Activated T-helper 2 cell treated with anti-CD3 and anti-CD28 coated beads, Interferon-gamma antibody, Interleukin-2, Interleukin-4, amounts not matched to agents 10 μg/mL and 5 μg/mL and 100 μg/mL, durations not matched to agents 14 hours and 24 hours and 36 hours (primary cell): Measurements from ENCODE around the gene NRGN. TPM values are rescaled to one million over a fixed set of nuclear protein-coding genes. Genes with fewer than 3 reads are reported as not detected.
A peak's percentile ranks its signal among the peaks of the same experiment; 100 is the strongest.

Source experiments
- DNase-seq: peaks from one replicate; pipeline ENCODE4 v3.0.0; 2021; ENCODE audit warnings: low spot score
- H3K27ac Mint-ChIP-seq: one replicate; pipeline ENCODE4 v1.8.0; 2021; ENCODE audit warnings: mixed read lengths
- H3K27me3 Mint-ChIP-seq: one replicate; pipeline ENCODE4 v1.8.0; 2021; ENCODE audit warnings: low read depth, mixed read lengths
- H3K36me3 Mint-ChIP-seq: one replicate; pipeline ENCODE4 v1.8.0; 2021; ENCODE audit warnings: low read depth, mixed read lengths
- H3K4me1 Mint-ChIP-seq: one replicate; pipeline ENCODE4 v1.8.0; 2021; ENCODE audit warnings: low read depth, mixed read lengths
- H3K4me3 Mint-ChIP-seq: one replicate; pipeline ENCODE4 v1.8.0; 2021; ENCODE audit warnings: low read depth, mild to moderate bottlenecking, moderate library complexity, mixed read lengths
- H3K9me3 Mint-ChIP-seq: one replicate; pipeline ENCODE4 v1.8.0; 2021; ENCODE audit warnings: mixed read lengths
- intact Hi-C: fragments of 100-400 bp; cut with micrococcal nuclease; formaldehyde crosslinking; loops from one replicate; pipeline ENCODE4 v1.15.1; 2023
- total RNA-seq: library from RNA; stranded (reverse); gene quantifications from 2 replicates; pipeline ENCODE4 v1.2.3, GENCODE V29; 2022

Gene NRGN
- total RNA-seq: 5.0 and 6.7 TPM in 2 replicates

DNA sequence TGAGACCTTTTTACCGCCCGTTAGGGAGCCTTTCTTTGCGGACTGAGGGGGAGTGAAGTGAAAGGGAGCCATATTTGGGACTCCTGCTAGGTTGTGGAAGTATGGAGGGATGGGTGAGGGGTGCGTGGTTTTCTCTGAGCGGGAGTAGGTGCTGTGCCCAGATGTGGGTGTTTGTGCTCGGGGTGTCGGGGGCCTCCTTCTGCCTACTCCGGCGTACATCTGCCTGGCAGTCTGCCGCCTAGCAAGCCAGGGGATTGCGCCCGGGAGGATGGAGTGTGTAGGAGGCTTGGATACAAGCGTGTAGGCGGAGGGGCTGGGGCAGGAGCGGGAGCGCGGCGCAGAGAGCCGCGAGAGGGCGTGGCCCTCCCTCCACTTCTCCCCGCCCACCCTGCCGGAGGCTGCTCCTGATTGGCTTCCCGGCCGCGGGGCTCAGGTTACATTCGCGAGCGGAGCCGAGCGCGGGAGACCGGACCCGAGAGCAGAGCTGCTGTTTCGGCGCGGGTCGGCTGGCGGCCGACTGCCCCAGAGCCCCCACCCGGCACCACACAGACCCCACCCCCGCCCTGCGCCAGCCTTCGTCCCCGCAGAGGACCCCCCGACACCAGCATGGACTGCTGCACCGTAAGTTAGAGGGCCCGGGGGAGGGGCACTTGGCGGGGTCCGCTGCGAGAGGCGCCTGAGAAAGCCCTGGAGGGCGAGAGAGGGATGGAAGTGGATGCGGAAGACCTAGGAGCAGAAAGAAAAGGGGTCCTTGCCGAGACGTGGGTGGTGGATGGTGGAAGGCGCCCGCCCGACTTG lies at the start of gene NRGN:
Gene NRGN (plus strand): TSS at position 464 of the 798 bp plus-strand sequence. CDS start 143 bp downstream, at position 607.
- peak; percentile 76 for DNase-seq
- H3K36me3 Mint-ChIP-seq: no peaks in the 10 kb centered on the region
- intact Hi-C loops: loop anchor here (10.0 kb wide), 1 partner anchor 1145 kb away; the partner anchor contains the start of gene HYLS1
- H3K27ac Mint-ChIP-seq: no peak within 1 kb of the TSS
- H3K9me3 Mint-ChIP-seq: no peaks in the 10 kb centered on the region
- H3K27me3 Mint-ChIP-seq: peaks cover 48% of the 10 kb centered on the region
- peaks cover 14% of the 10 kb centered on the region for H3K4me1 Mint-ChIP-seq
- H3K4me3 Mint-ChIP-seq: peak within 1 kb of the TSS; percentile 72

DNA sequence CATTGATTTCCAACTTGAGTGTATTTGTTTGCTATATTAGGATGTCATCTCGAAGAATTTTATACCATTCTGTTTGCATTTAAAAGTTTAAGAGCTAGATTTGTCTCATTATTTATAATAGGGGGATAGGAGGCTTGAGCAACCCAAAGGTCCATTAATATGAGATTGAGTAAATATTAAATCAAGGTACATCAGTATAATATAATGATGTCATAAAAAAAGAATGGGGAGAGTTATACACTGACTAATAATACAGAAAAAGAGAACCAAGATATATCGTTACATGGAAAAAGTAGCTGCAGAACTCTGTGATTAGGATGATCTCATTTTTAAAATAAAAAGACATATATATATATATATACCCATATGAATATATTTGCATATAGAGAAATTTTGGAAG lies 46.6 kb upstream of the NRGN start:
- intact Hi-C loops: no loop called here
- Mint-ChIP-seq H3K27ac (no peak overlapping the region), H3K36me3 (no peaks in the 10 kb centered on the region), H3K27me3 (peaks cover 9% of the 10 kb centered on the region), H3K4me1 (no peaks in the 10 kb centered on the region), H3K9me3 (no peaks in the 10 kb centered on the region), H3K4me3 (no peak overlapping the region)
- DNase-seq: no peak

DNA sequence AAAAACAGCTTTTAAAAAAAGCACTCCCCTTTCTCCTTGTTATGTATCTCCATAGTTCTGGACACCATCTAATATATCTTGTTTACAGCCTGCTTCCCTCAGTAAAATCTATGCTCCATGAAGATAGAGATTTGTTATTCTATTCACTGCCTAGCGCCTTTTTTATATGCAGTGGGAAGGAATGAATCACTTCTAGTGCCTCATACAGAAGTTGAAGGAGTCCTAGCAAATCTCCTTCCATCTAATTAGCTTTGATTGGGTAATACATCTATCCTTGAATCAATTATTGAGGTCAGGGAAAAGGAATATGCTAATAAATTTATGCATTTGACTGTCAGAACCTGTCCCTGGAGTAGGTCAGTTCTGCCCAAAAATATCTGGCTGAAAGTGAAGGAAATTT lies 40.2 kb upstream of the NRGN start:
- intact Hi-C loops: no loop called here
- Mint-ChIP-seq H3K36me3 (no peaks in the 10 kb centered on the region), H3K4me1 (no peaks in the 10 kb centered on the region), H3K27me3 (peaks cover 17% of the 10 kb centered on the region), H3K27ac (no peak overlapping the region), H3K9me3 (no peaks in the 10 kb centered on the region), H3K4me3 (no peak overlapping the region)
- DNase-seq: no peak

DNA sequence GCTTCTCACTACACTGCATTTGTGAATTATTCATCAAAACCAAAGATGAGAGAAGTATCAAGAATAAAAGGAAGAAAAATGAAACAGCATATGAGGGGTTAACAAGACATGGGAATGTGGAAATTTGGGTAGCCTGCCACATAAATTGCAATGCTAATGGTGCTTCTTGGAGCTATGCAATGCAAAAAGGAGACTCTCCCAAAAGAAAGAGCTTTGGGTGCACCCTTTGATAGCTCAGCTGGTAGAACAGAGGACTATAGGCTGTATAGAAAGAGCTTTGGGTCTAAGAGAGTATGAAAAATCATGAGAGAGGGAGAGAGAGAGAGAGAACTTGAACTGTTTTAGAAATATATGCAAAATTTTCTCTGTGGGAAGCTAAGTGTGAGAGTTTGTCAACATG lies 39.7 kb upstream of the NRGN start:
- Mint-ChIP-seq H3K36me3 (no peaks in the 10 kb centered on the region), H3K4me1 (no peaks in the 10 kb centered on the region)

DNA sequence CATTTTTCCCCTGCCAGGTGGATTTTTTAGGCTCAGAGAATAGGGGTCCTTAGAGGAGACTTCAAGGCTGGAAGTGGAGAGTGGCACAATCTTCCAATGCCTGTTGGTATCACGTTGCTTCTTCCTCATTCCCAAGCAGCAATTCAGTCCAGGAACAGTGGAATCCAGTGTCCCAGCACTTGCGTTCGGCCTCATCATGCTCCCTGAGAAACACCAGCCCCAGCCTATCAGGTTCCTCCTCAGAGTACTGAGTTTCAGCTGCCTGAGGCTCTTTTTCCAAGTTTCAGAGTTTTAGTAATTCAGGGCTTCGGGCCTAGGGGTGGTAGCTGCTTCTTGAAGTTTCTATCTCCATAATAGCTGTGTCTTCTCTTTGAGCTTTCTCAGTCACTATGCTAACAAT lies 31.9 kb upstream of the NRGN start:
- intact Hi-C loops: no loop called here
- Mint-ChIP-seq H3K36me3 (no peaks in the 10 kb centered on the region), H3K4me1 (no peaks in the 10 kb centered on the region), H3K27ac (no peak overlapping the region), H3K4me3 (no peak overlapping the region), H3K9me3 (no peaks in the 10 kb centered on the region), H3K27me3 (peaks cover 4% of the 10 kb centered on the region)
- no peak for DNase-seq

More for the DNA sequence above, 39.7 kb upstream of the NRGN start:
- DNase-seq: no peak
- H3K9me3 Mint-ChIP-seq: no peaks in the 10 kb centered on the region
- H3K27me3 Mint-ChIP-seq: peaks cover 17% of the 10 kb centered on the region
- H3K27ac Mint-ChIP-seq: no peak overlapping the region
- intact Hi-C loops: no loop called here
- H3K4me3 Mint-ChIP-seq: no peak overlapping the region

DNA sequence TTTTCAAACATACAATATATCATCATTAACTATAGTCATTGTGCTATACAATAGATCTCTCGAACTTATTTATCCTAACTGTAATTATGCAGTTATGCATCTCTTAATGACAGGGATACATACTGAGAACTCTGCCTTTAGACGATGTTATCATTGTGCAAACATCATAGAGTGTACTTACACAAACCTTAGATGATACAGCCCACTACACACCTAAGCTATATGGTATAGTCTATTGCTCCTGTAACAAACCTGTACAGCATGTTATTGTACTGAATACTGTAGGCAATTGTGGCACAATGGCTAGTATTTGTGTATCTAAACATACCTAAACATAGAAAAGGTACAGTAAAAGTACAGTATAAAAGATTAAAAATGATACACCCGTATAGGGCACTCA lies 27.4 kb upstream of the NRGN start:
- peaks cover 19% of the 10 kb centered on the region for H3K27me3 Mint-ChIP-seq
- intact Hi-C loops: no loop called here
- H3K4me1 Mint-ChIP-seq: no peaks in the 10 kb centered on the region
- no peaks in the 10 kb centered on the region for H3K36me3 Mint-ChIP-seq
- DNase-seq: no peak
- H3K9me3 Mint-ChIP-seq: no peaks in the 10 kb centered on the region
- H3K4me3 Mint-ChIP-seq: no peak overlapping the region
- no peak overlapping the region for H3K27ac Mint-ChIP-seq

DNA sequence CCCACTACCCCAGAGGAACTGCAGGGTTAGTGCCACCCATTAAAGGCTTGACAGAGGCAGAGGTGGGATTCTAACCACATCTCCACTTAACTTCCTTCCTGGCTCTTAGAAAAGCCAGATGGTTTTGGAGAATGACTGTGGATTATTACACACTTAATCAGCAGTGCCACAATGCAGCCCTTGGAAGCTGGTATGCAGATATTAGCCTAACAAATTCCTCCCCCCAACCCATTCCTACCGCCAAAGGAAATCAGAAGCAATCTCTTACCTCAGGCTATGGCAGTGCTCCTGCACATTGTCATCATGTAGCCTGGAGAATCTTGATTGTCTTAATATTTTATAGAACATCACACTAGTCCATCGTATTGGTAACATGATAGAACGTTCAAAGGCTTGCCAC lies 23.2 kb upstream of the NRGN start:
- Mint-ChIP-seq H3K9me3 (no peaks in the 10 kb centered on the region), H3K36me3 (no peaks in the 10 kb centered on the region), H3K4me1 (peaks cover 8% of the 10 kb centered on the region), H3K27ac (no peak overlapping the region), H3K4me3 (no peak overlapping the region), H3K27me3 (peaks cover 53% of the 10 kb centered on the region)
- intact Hi-C loops: no loop called here
- DNase-seq: no peak

DNA sequence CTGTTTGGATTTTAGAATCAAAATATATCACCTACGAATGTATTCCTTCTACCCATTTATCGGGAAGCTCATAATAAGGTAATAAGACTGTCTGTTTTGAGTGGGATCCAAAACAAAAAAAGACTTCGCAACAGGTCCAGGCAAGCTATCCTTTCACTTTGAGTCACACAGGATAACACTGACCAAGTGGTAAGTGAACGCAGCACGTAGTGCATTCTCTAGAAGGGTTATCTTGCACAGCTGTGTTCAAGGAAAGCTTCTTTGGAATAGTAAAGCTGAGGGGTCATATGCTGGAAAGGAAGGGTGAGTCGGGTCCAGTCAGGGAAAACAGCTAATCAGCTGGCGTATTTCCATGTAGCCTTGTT lies 22.3 kb upstream of the NRGN start:
- H3K9me3 Mint-ChIP-seq: no peaks in the 10 kb centered on the region
- H3K27ac Mint-ChIP-seq: no peak overlapping the region
- H3K27me3 Mint-ChIP-seq: peaks cover 60% of the 10 kb centered on the region
- no peaks in the 10 kb centered on the region for H3K36me3 Mint-ChIP-seq
- peaks cover 8% of the 10 kb centered on the region for H3K4me1 Mint-ChIP-seq
- DNase-seq: no peak
- intact Hi-C loops: no loop called here
- no peak overlapping the region for H3K4me3 Mint-ChIP-seq

DNA sequence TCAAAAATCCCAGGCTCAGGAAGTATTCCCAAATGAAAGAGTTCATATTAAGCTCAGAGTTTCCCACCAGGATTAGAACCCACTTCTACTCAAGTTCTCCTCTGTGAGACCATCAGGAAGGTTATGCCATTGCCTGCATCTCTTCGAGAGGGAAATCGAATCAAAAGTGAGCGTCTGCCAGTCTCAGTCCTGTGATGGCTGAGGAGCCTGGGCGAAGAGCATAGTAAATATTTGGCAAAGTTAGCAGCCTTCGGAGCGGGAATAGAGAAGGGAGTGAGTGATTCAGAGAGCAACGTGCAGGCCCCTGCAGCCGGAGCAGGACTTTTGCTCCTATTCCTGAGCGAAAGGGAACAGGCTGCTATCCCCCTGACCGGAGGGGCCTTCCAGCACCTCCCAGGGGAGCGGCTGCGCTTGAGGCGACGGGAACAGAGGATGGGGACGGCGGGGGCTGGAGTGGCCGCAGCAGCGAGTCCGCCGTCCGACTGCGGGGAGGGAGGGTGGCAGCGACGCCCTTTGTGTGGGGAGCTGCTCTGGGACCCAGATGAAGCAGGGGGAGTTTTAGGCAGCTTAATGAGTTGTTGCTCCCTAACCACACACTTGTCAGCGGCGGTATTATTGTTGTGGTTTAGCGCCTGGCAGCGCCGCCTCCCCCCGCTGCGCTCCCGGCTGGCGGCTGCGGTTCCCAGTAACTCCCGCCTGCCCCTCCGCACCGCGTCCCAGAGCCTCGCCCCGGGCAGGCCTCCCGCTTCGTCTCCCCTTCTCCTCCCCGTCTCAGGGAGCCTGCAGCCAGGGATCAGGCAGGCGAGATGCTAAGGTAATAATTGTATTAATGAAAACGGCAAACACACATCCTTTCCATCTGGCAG lies 21.7 kb upstream of the NRGN start:
- no peak for DNase-seq
- H3K9me3 Mint-ChIP-seq: no peaks in the 10 kb centered on the region
- peaks cover 8% of the 10 kb centered on the region for H3K4me1 Mint-ChIP-seq
- H3K36me3 Mint-ChIP-seq: no peaks in the 10 kb centered on the region
- H3K4me3 Mint-ChIP-seq: peak overlapping the region; percentile 48
- intact Hi-C loops: no loop called here
- peaks cover 66% of the 10 kb centered on the region for H3K27me3 Mint-ChIP-seq
- no peak overlapping the region for H3K27ac Mint-ChIP-seq

DNA sequence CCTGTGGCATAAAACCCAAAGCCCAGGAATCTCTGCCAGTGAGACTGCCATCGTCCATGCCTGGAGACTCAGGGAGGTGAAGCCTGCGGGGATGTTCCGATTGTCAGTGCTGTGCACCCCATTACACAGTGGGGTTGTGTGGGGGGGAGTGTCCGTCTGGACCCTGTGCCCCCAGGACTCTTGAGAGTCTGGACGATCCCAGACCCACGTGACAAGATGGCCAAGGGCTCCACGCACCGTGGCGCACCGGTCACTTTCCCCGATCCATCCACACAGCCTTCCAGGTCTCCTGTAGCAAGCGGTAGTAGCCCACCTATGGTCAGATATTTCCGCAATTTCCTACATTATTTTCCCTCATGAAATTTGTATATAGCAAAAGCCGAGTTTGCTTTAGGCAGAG lies 20.9 kb upstream of the NRGN start:
- Mint-ChIP-seq H3K4me1 (peaks cover 8% of the 10 kb centered on the region), H3K27ac (no peak overlapping the region), H3K9me3 (no peaks in the 10 kb centered on the region), H3K36me3 (no peaks in the 10 kb centered on the region), H3K4me3 (no peak overlapping the region), H3K27me3 (peaks cover 72% of the 10 kb centered on the region)
- intact Hi-C loops: no loop called here
- DNase-seq: no peak

DNA sequence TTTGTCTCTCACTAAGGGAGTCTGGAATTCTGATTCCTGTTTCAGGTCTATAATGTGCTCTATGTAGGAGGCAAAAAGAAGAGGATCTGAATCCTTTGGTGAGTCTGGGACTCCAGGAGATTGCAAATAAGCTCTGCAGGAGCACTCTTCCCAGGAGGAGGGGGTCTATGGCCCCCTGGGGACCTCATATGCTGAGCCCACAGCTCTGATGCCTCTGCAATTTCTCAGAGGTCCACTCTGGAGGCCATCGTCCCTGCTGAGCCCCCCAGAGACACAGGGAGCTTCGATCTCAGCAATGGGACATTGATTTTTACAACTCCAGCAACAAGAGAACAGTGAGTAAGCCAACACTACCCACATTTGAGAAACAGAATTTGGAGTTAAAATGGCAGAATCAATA lies 20.2 kb upstream of the NRGN start:
- Mint-ChIP-seq H3K9me3 (no peaks in the 10 kb centered on the region), H3K27me3 (peaks cover 74% of the 10 kb centered on the region), H3K27ac (no peak overlapping the region), H3K36me3 (no peaks in the 10 kb centered on the region), H3K4me3 (no peak overlapping the region), H3K4me1 (peaks cover 8% of the 10 kb centered on the region)
- intact Hi-C loops: no loop called here
- DNase-seq: no peak

DNA sequence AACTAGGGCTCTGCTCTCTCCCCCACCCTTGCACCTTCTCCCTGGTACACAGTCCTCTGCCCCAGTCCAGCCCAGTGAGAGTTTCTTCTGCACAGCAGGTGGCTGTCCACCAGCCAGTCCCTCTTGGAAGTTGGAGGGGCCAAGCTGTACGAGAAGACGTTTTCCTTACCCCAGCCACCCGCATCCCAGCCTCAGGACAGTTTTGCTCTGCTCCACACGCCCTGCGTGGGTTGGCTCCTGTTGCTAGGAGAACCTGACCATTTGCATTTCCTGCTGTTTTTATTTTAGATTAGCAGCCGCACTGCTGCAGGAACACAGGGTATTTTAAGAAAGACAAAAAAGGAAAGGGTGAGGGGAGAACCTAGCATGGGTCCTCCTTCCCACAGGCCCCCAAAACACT lies 17.6 kb upstream of the NRGN start:
- Mint-ChIP-seq H3K27ac (no peak overlapping the region), H3K9me3 (no peaks in the 10 kb centered on the region), H3K4me3 (no peak overlapping the region), H3K4me1 (peaks cover 8% of the 10 kb centered on the region), H3K36me3 (no peaks in the 10 kb centered on the region), H3K27me3 (peaks cover 70% of the 10 kb centered on the region)
- intact Hi-C loops: no loop called here
- DNase-seq: no peak
